Inflammatory macrophage treated with lipopolysaccharide for 1 hour (primary cell): Measurements from ENCODE around the gene PTAR1.

Source experiments
- DNase-seq, 2 donors: peaks; one replicate each; pipeline ENCODE4 v3.0.0-alpha.2; 2020 to 2022

PTAR1 gene

DNA sequence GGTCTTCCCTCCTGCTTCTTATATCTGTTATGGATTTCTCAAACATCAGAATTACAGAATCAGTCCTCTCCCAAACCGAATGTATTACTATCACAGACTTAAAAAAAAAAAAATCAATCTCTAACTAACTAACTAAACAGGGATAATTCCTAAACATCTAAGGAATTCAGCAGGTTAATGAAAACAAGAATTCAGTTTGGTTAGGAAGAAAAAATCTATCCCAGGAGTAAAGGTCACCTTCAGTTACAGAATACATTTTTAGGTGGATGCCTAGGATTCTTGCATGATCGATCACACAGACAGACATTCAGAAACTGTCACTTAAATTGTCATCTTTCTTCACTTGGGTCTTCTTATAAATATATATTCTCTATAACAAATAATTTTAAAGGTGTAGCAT, 11.5 kb downstream of the PTAR1 start:
- DNase-seq = no peak

DNA sequence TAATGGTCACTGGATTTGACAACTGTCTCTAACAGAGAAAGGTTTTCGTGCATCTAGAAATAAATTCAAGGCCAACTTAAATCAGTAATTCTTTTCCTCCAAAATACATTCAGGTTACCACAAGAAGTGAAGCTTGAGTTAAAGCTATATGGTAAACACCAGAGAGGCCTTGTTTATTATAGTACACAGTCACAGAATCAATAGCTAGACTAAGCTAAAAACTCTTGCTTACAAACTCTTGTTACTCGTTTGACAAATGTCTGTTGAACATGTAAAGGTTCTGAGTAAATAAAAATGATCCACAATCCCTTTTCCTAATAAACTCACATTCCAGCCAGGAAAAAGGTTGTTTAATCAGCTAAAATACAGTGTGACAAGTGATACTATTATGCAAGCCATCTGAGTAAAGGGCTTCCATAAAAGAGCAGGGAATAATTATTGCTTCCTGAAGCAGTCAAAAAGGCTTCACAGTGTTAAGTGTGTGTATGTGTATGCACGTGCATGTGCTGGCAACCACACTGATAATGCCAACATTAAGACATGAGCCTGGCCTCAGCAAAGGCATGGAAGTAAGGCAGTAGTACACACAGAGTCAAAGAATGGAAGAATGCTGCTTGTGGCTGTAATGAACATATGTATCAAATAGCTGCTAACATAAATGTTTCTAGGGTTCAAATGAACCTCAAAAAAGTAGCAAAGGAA, 12.8 kb downstream of the PTAR1 start:
- no peak for DNase-seq

DNA sequence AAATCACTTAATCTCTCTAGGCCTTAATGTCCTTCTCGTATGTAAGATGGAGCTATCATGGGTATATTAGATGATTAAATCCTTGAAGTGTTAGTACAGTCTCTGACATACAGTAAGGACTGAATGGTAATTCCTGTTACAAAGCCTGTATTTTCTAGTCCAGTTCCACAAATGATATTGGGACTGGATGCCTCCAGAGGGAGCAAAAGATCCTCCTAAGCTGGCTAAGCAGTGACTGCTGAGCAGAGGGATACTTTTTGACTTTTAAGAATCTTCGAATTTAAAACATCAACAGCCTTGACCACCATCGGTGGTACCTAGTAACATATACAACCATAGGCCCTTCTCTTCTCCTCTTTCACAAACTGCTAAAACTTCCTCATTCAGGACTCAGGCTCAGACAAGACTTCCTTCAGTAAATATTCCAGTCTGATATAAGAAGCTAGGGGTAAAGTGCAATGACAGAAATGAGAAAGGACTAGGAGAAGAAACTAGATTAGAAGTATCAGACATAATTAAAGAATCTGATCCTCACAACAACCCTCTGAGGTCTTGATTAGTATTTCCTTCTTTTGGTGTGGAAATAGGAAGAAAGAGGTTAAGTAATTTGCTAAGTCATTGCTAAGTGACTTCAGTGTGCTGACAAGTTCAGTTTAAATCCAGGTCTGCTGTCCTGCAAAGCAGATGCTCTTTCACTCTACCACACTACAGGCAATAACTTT, 13.9 kb downstream of the PTAR1 start:
- peak; percentile 47 to 57 for DNase-seq

DNA sequence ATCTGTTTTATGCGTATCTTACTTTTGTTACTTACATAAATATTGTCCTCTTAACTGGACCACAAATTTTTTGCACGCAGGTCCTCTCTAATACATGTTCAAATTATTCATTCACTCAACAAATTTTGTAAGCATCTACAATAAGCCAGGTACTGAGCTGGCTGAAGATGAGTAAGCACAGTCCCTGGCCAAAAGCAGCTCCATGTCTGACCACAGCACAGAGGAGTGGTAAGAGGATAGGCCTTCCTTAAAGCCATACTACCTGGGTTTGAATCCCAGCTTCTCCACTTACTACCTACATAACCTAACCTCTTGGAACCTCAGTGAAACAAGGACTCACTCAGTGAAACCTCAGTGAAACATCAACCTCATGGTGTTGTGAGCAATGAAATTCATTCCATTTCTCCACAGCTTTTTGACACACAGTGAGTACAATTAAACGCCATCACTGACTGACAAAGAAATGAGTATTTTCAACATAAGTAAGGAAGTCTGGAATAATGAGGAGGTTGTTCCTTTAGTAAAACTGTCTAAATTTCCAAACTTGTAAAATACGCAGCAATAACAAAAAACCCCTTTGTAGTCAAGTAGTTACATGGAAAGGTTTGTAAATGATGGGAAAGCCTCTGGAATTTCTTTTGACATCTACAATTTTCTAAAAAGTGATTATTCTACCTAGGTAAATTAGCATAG, 15.0 kb downstream of the PTAR1 start:
- DNase-seq = peak; percentile 4 to 36

DNA sequence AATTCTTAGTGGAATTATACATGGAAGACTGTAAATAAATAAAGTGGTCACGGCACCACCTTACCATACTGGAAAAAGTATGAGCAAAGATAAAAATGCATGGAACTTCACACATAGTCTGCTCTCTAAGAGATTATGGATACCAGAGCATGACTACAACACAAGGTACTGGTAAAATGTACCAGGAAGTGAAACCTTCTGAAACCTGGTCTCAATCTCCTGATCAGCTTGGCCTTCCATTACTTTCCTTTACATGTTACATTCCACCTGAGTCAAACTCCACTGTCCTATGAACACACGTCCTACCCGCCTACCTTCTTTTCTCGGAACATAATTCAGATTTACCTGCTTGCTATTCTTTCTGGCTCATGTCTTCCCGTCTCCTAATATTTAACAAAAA, 15.9 kb downstream of the PTAR1 start:
- DNase-seq = no peak

DNA sequence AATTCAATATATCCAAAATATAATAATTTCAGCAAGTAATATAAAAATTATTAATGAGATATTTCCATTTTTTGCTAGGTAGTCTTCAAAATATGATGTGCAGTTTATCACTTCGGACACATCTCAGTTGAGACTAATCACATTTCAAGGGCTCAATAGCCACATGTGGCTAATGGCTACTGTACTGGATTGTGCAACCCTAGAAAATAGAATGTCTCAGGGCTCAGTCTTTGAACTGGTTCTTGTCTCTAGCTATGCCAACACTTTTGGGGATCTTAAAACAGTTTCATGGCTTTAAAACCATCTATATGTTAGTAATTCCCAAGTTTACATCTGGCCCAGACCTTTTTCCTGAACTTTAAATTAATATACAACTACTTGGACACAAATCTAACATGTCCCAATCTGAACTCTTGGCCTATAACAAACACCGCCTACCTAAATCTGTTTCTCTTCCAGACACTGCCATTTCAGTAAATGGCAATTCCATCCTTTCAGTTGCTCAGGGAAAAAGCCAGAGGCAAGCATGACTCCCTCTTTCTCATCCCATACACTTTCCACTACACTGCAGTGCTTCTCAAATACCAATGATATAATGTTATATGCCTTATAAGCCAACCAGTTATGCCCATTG, 18.8 kb downstream of the PTAR1 start:
- peak in 1 of 2 donors; percentile 7 for DNase-seq

DNA sequence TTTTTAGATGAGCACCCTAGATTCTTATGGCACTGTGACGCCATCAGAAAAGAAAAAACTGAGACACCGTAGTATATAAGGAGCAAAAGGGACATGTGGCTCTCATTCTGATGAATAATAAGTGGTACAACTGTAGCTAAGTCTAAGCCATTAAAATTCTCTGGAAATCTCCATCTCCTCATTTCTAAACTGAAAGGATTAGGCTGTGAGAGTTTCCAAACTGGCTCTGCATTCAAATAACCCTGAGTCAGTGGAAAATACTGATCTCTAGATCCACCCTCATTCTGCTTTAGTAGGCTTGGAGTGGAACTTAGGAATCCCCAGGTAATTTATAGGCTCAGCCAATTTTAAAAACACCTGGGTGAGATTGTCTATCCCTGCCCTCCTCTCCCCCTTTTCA, 28.5 kb downstream of the PTAR1 start:
- no peak for DNase-seq

DNA sequence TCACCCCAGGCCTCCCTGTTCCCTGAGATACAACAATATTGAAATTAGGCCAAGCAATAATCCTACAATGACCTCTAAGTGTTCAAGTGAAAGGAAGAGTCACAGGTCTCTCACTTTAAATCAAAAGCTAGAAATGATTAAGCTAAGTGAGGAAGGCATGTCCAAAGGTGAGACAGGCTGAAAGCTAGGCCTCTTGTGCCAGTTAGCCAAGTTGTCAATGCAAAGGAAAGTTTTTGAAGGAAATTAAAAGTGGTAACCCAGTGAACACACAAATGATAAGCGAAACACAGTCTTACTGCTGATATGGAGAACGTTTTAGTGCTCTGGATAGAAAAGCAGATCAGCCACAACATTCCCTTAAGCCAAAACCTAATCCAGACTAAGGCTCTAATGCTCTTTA, 39.8 kb downstream of the PTAR1 start:
- no peak for DNase-seq

DNA sequence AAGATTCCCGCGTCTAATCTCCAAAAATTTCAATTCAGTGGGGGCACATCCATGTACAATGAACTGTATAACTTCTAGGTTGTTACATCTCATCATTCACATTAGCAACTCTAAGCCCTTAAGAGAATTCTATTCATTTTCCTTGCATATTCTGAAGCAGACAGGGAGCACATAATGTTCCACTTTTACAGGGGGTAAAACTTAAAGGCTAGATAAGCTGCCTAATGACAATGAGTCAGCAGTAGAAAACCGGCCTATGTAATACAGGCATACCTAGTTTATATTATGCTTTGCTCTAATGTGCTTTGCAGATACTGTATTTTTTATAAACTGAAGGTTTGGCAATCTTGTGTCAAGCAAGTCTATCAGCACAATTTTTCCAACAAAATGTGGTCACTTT, 40.4 kb downstream of the PTAR1 start:
- DNase-seq = no peak

DNA sequence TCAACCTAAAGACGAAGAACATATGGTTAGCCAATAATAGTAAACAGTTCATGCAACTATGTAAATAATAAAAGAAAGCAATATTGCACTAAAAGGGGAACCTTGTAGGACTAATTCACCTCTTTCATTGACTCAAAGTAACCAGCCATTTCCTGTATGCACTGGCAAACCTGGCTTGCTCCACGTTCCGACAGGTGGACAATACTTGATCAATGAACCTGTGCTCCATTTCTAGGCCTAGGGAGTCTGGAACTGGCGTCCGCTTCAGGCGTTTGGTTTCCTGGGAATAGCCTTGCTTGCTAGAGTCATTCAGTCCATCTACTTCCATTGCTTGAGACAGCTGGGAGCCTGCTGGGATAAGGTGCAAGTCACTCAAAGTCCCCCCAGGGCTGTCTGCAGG, 41.6 kb downstream of the PTAR1 start:
- no peak for DNase-seq

DNA sequence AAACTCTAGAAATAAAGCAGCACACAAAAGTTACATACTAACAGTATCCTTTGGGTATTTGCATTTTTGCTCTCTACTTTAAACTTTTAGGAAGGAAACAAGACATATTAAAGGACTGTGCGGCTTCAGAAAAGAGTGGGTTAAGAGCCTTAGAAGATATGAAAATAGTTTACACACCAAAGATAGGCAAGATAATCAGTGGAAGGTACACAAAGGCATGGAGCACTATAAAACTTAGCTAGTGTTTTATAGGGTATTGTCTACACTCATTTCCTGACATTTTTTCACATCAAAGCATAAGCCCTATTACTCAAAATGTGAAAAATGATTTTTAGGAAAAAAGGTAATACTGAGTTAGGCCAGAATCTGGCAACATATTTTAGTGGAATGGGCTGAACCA, 44.0 kb downstream of the PTAR1 start:
- DNase-seq = no peak

DNA sequence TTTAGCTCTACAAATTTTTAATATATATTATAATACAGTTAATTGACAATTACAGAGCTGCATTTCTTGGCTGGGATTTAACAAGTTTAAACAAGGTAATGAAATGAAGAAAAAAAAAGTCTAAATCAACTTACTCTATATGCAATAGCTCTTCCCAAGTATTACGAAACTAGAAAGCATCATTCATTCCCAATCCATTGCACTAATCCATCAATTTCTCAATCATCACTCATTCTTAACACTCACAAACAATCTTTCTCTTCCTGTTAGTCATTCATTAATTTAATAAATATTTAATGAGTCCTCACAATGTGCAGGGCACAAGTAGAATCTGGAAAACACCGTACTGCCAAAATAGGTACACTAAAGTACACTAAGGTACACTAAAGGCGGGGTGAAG, 44.7 kb downstream of the PTAR1 start:
- no peak for DNase-seq

DNA sequence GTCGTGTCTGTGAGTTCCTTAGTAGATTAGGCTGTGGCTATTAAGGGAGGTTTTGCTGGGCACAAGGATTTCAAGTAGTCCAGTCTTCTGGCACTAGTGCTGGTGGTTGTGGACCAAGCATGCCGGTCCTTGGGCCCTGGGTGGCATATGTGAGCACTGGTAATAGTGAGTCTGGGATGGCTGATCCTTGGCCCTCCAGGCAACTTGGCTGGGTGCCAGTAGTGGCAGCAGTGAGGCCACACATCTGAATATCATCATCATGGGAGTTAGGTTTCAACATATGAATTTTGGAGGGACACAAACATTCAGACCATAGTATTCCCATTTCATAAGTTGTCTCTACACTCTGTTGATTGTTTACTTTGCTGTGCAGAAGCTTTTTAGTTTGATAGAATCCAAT, 62.3 kb downstream of the PTAR1 start:
- no peak for DNase-seq

DNA sequence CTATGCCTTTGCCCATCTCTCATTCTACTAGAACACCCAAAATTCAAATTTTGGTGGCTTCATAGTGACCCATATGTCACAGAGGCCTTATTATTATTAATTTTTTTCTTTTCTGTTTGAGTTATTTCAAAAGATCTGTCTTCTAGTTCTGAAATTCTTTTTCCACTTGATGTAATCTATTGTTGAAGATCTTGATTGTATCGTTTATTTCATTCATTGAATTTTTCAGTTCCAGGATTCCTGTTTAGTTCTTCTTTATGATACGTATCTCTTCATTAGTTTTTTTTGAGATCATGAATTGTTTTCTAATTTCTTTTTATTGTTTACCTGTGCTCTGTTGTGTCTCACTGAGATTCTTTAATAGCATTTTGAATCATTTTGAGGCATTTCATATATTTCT, 63.0 kb downstream of the PTAR1 start:
- DNase-seq = no peak

DNA sequence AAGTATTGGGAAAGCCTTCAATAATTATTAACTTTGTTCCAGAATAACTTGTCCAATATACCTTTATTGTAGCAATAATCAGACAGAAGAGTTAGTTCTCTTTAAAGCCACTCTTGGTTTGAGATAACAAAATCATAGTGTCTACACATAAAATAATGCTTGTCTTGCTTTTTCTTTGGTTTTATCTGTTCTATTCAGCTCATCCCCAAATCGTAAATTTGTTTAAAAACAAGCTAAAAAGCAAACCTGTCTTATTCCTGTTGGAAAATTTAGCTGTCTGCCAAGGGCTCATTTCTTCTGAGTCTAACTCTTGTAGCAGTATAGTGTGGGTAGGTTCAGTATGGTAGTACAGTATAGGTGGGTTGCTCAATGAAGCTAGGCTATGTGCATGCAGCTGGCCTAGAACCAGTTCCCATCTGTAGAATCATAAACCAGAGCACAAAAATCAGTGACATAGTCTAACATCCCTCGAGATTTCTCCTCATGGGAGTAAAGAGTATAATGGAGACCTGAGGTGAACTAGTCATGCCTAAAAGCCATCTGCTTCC, 69.7 kb downstream of the PTAR1 start:
- DNase-seq = no peak

DNA sequence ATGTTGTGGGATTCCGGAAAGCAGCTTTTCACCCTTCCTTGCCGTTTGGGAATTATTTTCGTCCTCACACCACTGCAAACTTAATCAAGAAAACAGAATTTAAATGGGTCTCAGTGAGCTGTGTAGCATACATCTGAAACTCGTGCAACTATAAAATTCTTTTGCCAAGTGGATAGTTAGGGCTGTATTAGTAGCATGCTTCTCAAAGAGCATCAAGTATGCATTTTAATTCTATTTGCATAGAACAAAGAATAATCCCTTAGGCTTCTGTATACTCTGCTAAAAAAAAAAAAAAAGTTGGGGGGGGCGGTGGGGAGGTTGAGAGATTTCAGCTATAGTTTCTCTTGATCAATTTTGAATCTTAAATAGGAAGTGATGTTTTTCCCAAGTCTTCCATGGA, 75.9 kb downstream of the PTAR1 start:
- no peak for DNase-seq

DNA sequence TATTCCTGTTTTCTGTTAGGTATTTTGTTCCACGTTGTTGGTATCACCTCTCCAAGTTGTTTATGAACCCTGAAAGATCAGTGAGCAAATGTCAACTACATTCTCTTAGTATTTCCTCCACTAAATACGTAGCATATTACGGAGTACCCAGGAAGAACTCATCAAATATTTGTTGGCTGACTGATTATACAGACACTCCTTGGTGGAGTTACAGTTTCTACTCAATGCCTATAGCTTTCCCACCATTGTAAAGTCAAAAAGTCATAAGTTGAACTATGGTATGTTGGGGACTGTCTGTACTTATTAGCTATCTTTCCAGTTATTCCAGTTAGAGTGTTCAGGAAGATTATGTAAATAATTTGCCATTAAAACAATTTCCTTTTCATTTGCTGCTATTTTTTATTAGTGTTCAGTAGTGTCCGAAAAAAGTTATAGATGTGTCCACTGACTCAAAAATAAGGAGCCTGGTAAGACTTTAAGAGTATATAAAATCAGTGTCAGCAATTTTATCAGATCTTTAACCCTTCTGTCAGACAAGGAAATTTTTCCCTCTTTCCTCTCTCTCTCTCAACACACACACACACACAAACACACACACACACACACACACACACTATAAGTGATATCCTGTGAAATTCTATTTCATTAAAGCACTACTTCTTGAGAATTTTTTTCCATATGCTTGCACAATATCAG, 80.8 kb downstream of the PTAR1 start:
- no peak for DNase-seq

DNA sequence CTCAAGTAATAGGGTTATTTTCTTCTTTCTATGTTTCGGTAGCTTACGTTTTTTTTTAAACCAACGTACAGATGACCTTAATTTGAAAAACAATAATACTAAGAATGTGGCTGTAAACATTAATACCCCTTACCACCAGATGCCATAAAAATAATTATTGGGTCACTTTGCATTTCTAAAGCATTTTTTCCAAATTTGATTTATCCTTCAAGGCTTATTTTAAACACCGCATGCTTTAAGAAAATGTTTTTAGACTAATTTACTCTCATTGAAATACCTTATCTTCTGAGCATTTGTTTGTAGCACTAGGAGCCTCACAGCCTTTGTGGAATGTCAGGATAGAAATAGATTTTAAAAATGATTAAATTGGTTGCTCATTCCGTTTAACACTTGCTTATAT, 81.9 kb downstream of the PTAR1 start:
- DNase-seq = no peak

DNA sequence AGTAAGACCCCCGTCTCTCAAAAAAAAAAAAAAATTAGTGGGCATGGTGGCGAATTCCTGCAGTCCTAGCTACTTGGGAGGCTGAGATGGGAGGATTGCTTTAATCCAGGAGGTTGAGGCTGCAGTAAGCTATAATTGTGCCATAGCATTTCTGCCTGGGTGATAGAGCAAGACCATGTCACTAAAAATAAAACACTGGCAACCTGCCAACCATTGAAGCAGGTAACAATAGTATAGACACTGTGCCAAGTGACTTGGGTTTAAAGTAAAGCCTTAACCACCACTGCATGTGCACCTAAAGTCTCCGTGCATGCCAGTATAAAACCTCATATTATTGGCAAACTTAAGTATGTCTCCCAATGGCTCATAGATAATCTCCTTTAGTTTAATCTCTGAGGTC, 84.2 kb downstream of the PTAR1 start:
- no peak for DNase-seq

DNA sequence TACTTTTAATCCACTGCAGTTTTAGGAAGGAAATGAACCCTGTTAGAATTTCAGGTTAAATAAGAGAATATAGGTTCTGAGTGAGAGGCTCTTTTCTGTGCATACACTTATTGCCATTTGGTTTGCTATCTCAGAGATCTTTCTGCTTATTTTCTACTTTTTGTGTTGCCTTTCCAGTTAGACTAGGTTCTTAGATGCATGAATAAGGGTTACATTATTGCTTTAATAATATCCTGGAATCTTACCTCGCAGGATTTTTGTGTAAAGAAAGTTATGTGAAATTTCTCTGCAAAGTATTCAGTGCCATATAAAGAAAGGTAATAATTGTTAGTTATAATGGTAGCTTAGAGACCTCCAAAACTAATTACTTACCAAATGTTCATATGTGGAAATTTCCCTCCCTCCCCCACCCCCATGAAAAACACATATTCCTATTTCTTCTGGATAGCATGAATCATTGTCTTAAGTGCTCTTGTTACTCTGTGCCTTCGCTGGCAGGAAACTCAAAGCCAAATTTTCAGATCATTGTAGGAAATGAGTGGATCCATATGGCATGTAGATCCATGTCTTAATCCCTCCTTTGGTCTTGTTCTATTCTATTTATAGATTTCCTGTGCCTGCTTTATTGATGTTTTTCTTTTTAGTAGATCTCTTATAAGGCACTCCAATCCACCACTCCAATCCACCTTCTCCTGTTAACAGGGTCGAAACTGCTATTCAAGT, 84.9 kb downstream of the PTAR1 start:
- DNase-seq = no peak

DNA sequence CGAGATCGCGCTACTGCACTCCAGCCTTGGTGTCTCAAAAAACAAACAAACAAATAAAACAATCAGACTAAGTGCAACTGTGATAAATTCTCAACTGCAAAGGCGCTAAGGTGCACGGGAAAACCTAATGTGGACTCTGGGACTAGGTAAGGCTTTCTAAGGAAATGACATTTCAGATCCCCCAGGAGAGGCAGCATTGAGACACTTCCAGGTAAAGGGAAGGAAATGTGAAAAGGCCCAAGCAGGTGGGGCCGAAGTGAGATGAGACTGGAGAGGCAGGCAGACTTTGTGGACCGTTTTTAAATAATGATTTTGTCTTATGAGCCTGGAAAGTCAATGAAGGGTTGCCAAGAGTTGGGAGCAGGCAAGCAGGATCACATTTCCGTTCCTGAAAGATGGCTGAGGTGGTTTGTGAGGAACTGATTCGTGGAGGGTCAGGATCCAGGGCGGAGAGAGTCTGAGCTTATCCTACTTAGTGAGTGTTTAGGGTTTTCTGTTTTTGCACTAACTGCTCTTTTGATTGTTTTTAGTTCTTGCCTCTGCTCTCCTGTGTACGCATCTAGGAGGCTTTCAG, 85.6 kb downstream of the PTAR1 start:
- no peak for DNase-seq

DNA sequence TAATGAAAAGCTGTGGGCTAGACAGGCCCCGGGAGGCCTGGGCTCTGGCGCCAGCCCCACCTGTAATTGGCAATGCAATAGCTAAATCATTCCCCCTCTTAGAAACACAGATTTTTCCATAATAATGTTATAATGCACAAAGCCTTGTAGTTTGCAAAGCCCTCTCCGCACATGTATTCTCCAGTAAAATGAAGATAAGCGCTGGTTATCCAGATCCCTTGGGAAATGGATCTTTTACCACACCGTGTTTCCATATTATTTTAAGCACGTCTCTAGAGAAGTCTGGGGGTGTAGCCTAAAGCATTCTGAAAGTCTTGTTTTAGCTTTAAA, 86.5 kb downstream of the PTAR1 start:
- no peak for DNase-seq
